HG03521 (cell line): ENCODE data around the gene WDR90.
"Not testable (repeated sequence)": the region's sequence is repeated elsewhere in the genome, so short reads cannot be mapped to it uniquely, and the experiment has no call there.

Source experiments
- ATAC-seq: cut with Tn5 transposase; IDR thresholded peaks from one replicate; pipeline ENCODE4 v1.9.1; 2021; ENCODE audit warnings: mild to moderate bottlenecking, moderate library complexity; ENCODE audit not compliant: unreplicated experiment

WDR90 gene

DNA sequence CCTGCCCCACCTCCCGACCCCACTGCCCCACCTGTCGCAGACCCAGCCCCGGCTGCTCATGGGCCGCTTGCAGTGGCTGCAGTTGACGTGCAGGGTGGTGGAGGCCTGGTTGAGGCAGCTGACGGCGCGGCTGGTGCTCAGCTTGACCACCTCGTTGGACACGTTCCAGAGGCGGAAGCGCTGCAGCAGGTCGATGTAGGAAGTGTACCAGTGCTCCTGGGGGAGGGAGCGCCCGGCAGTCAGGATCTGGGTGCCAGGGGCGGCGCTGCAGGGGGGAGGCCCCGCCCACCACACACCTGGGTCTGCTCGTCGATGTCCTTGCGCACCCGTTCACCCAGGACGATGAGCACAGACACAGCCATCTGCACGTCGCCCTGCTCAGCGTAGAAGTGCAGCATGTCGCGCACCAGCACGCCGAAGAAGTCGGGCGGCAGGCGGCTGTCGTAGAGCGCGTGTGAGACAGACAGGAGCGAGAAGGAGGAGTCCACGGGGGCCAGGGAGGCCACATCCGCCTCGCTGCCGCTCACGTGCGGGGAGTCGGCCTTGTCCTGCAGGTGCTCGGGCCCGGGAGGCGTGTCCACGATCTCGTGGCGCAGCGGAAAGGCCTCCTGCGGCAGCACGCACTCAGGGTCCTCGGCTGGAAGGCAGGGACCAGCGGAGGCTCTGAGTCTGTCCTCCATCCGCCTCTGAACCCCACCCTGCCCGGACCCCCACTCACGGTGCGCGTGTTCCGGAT lies 36.0 kb downstream of the WDR90 start:
- ATAC-seq = no peak

DNA sequence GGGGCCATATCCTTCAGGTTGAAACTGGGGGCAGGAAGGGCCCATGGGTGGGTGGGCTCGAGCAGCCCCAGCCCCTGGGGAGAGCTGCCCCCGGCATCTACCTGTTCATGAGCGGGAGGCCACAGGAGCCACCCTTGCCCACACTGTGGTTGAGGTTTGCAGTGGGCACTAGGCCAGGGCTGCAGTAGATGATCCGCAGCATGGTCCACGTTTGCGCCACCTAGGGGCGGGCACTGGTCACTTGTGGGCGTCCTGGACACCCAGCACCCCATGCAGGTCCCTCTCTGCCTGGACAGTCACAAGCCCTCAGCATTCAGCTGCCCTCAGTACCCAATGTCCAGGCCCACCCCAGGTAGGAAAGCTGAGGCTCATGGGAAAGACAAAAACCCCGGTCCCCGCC lies 36.8 kb downstream of the WDR90 start:
- ATAC-seq = no peak

DNA sequence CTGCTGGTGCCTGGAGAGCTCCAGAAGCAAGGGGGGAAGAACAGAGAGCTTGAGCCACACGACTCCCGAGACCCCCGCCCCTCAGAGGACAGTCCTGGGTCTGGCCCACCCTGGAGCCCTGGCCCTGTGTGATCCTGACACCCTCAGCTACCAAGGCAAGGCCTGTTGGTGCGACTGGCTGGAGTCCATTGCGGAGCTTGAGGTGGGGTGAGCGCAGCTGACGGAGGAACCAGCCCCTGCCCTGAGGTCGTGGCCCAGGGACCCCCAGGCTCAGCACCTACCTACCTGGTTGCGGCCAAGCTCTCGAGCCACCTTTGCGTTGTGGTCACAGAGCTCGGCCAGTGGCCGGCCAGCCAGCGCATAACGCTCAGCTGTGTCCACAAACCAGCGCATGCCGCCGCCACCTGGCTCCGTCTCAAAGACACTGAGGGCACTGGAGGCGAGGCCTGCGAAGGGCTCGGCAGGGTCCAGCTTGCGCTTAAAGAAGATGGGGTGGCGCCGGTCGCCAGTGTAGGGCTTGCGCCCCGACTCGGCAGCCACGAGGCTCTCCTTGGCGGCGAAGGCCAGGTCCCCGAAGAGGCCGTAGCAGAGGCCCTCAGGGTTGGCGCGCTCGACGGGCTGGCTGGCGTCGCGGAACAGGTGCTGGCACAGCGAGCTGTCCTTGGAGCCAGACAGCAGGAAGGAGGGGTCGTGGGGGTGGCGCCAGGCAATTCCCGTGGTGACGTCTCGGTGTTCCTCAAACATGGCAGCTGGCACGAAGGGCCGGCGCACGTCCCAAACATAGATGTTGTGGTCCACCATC lies 37.5 kb downstream of the WDR90 start:
- no peak for ATAC-seq

DNA sequence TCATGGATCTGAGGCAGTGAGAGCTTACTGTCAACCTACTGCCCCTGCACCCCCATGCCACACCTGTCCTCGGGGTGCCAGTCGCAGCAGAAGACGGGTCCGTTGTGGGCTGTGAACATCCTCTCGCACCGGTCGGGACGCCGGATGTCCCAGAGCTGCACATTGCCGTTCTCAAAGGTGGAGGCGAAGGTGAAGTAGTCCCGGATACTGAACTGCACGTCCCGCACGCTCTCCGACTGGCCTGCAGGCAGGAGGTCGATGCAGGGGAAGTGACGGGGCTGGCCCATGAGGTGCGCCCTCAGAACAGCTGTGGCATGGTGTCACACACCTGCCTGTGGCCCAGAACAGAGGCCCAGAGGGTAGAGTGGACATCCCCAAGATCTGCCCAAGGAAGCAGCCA lies 38.3 kb downstream of the WDR90 start:
- ATAC-seq = no peak

DNA sequence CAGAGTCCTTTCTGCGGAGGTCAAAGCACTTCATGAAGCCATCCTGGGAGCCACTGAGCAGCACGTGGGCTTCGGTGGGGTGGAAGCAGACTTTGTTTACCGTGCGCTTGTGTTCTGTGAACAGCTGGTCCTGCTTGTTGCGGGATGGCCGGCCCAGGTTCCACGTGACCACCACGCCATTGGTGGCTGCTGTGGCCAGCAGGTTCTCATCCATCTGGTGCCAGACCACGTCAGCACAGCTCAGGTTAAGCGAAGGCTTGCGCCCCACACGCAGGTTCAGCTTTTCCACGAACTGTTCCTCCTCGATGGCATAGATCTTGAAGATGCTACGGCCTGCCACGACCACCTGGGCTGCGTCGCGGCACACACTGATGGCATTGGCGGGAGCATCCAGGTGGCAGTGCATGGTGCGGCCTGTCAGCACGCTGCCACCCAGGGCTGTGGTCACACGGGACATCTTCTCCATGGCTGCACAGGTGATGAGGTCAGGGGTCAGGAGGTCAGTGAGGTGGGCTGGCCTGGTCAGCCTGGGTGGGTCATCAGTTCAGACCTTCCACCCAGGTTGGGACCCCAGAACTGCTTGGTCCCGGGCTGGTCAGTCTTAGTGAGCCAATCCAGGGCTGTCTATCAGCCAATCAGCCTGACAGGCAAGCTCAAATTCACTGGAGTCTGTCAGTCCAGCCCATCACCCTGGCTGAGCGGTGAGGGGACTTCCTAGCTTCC lies 40.2 kb downstream of the WDR90 start:
- no peak for ATAC-seq

DNA sequence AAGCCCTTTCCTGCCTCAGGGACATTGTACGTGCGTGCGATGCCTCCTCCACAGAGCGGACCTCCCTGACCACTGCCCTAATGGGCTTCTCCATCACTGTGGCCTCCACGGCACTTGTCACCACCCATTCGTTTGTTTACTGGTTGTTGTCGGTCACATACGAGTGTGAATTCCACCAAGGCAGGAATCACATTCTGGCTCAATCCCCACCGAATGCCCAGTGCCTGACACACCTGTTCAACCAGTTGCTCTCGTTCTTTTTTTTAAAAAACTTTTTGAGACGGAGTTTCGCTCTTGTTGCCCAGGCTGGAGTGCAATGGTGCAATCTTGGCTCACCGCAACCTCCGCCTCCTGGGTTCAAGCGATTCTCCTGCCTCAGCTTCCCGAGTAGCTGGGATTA lies 42.1 kb downstream of the WDR90 start:
- ATAC-seq = not testable (repeated sequence)

DNA sequence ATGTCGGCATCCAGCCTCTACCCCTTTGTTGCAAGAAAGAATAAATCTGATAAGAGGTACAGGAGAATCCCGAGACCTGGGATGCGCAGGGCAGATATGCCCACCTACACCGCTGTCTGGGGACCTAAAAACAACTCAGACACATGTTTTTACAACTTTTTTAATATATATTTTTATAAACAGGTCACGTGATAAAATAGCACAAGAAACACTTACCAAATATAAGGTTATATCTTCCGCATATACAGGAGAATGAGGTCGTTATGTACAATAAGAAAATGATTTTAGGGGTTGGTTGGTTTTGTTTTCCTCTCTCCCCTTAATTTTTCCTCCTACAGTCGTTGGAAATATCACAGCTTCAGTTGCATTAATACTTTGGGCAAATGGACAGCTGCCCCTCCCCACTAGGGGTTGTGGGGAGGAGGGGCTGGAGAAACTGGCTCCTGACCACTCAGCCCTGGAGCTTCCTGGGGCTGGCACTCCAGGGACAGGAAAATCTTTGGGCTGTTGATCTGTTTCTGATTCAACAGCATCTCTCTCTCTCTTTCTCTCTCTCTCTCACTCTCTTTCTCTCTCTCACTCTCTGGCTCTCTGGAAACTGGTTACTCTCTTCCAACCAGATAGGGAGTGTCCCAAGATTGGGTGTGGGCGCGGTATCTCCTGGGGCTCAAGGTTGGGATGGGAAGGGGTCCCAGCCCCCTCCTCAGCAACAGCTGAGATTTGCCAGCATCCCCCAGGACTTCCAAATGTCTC lies 43.4 kb downstream of the WDR90 start:
- ATAC-seq = no peak

DNA sequence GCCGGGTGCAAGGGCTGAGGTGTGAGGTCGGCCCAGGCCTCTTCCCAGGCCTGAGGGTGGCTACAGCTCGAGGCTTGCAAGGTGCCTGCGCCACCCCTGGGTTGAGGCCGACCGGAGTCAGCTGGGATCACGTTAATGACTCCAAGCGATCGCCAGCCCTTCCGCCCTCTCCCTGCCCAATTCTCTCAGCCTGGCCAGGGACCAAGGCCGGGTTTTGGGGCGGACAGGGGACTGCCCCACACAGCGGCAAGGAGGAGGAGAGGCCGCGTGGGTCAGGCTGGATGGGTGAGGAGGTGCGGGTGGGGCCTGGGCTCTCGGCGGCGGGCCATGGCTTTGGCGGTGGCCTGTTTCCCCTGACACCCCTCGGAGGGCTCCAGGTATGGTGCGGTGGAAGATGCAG lies 44.2 kb downstream of the WDR90 start:
- ATAC-seq = no peak

DNA sequence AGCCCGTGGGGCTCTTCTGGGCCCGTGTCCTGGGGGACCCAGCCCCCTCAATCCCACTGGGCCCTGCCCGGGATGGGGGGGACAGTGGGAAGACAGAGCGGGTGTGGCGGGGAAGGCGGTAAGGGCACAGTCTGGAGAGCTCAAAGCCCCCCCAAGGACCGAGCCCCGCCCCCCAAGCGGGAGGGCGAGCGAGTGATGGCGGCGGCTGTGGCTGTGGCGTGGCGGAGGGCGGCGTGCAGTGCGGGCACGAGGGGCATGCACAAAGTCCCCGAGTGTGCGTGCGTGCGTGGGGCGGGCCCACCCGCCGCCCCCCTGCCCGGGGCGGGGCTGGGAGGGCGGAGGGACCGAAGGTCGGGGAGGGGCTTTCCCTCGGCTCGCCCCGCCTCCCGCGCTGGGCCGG lies 44.6 kb downstream of the WDR90 start:
- ATAC-seq = no peak

DNA sequence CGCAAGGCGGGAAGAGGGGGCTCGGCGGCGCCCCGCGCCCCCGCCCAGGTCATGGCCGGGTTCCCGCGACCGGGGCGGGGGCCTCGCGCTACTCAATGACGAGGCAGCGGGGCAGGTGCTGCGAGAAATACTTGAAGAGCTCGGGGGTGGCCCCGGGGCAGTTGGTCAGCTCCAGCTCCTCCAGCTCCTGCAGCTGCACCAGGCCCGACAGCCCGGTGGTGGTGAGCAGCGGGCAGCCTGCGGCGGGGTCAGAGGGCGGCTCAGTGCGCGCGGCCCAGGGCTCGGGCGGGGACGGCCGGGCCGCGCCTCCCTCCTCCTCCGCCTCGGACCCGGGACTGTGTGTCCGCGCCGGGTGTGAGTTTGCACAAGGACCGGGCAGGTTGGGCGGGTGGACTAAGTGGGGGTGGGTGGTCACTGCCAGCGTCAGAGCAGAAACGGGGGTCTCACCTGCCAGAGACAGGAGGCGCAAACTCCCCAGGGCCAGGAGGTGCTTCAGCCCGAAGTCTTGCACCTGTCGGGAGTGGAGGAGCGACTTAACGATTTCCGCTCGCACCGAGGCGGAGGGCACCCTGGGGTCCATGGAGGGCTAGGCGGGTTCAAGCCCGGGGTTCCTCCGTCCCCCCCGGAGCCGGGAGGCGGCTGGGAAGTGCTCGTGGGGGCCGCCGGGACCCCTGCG lies 45.2 kb downstream of the WDR90 start:
- ATAC-seq = no peak

DNA sequence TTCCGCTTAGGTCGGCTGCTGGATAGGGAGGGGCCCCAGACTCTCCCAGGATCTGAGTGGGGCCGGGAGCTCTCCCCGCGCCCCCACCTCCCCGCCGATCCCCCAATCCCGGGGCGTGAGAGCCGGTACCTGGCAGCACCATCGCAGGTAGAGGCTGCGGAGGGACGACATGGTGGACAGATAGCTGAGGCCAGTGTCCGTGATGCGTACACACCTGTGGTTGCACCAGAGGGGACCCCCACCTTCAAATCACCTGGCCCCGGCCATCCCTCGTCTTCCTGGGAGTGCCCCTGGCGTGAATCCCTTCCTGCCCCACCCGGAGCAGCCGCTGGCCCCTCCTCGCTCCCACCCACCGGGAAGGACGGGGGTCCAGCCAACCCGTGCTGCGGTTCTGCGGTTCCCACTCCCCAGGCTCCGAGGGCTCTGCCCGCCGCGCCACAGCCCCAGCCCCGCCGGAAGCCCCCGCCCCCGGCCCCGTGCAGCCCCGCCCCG lies 45.7 kb downstream of the WDR90 start:
- ATAC-seq = no peak

DNA sequence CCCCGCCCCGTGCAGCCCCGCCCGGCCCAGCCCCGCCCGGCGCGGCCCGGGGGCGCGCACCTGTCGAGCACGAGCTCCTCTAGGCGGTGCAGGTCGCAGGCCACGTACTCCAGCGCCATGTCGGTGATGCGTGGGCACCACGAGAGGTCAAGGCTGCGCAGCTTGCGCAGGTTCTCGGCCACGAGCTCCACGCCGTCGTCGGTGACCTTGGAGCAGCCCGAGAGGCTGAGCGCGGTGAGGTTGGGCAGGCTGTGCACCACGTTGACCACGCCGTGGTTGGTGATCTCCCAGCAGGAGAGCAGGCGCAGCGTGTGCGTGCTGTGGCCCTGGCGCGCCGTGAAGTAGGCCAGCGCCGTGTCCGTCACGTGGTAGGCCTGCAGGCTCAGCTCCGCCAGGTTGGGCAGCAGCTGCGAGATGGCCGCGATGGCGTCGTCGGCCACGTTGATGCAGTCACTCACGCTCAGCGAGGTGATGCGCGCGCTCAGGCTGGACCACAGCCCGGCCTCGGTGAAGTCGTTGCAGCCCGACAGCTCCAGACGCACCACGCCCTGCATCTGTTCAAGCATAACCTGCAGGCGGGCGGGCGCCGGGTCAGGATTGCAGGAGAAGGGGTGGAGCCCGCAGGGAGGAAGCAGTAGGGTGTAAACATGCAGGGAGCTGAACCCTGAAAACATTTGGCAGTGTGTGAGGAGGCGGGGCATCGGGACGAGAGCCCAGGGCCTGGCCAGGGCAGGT lies 46.4 kb downstream of the WDR90 start:
- no peak for ATAC-seq

DNA sequence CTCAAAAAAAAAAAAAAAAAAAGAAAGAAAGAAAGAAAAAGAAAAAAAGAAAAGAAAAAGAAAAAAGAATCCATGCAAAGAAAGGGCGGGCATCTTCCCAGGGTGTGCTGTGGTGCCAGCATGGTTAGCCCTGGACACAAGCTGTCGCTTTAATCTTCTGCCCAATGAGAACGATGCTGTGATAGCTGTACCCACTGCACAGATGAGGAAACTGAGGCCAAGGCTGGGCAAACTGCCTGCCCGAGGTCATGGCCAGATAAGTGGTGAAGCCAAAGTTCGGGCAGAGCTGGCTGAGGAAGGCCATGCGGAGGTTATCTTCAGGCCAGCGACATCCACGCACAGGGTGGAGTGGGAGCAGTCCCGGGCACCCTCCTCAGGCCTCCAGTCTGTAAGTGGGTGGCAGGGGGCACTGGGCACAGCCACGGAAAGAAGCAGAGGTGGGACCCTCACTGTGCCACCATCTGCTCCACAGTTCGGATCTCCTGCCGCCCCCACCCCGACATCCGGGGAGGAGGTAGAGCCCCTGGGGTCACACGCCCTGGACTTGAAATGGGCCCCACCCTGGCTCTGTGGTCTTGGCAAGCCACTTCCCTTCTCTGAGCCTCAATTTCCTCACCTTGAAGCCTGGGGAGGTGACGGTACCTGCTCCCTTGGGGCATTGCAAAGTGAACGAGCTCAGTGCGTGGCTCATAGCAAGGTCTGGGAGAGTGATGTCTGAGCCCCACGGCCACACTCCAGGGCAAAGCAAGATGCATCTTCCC lies 49.9 kb downstream of the WDR90 start:
- no peak for ATAC-seq

DNA sequence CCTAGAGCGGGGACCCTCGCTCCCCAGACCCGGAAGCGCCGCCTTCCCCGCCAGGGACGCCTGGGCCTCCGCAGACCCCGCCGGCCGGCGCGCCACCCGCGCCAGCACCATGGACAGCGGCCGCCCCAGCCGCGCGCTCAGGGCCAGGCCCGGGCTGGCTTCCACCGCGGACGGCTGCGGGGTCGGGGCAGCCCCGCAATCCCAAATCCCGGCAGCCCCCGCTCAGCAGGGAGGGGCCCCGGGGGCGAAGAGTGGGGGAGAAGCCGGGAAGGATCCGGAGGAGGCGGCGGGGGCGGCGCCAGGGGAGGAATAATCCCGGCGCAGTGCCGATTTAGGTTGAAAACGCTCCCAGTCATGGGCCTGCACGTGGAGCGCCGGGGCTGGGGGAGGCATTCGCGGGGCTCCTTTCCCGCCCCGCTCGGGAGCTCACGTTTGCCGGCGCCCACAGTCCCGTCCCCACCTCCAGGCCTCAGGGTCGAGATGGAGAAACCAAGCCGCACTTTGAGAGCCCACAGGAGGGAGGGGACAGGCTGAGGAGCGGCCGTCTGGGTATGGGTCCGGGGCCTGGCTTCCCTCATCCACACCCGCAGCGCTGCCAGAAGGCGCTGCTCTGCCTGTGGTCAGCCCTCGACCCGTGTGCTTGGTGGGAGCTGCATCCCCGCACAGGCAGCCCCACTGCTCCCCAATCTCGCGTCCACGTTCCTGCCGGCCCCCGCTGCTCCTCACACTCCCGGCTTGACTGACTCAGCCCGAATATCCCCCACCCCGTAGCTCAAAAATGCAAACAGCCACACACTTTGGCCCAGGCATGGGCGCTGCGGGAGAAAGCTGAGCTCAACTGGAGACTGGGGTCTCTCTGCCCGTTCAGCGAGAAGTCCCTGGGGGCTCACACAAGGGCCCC lies 51.8 kb downstream of the WDR90 start:
- ATAC-seq = no peak

DNA sequence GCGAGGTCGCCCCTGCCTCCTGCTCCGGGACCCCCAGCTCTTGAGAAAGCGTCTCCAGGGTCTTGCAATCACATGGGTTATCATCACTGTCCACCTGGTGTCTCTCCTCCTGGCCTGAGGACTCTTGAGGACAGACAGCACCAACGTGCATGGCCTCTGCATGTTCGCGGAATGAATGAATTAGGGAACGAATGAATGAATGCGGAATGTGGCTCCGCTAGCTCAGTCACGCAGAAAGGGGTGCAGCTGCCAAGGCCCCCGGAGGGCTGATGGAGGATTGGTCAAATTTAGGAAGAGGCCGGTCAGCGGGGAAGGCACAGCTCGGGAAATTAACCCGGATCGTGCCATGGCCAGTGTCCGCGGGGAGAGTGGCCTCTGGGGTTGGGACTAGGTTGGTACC lies 53.2 kb downstream of the WDR90 start:
- no peak for ATAC-seq

DNA sequence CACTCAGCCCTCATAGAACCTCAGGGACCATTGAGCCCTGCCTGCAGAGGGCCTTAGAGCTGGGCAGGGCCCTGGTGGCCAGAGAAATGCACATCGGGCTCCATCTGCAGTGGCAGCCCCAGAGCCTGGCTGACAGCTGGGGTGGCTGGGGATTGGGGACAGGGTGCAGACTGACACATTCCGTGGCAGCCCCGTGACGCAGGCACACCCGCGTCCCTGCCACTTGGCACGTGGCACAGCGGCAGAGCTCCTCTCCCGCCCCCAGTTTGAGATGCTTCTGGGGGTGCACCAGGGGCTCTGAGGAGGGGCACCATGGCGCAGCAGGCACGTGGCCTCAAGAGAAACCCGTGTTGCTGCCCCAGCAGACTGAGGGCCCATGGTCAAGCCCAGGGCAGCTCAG lies 54.2 kb downstream of the WDR90 start:
- ATAC-seq = no peak

DNA sequence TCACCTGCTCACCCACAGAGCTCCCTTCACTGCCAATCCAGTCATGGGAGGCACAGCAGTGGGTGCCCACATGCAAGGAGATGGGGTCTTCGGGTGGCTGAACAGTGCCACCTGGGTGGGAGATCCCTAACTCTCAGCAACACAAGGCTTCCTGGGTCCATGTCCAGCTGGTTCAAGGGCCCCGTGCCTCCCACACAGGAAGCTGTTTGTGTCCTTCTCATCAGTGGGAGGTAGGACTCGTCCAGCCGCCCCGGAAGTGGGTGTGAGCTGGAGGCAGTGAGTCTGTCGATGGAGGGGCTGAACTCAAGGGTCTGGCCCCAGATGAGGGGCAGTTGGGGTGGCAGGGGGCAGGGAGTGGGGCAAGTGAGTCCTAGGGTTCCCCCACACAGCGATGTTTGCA lies 54.9 kb downstream of the WDR90 start:
- no peak for ATAC-seq
